NCI-H774 (cell line): ENCODE measurements around the gene SNAP29.
"Not testable (repeated sequence)": the region's sequence is repeated elsewhere in the genome, so short reads cannot be mapped to it uniquely, and the experiment has no call there.

ENCODE experiments used
- DNase-seq: peaks from one replicate; lab custom pipeline; 2025; lab: John Stamatoyannopoulos, UW

The SNAP29 gene

GRCh38 chr22:20866736-20867135, 7.9 kb downstream of the SNAP29 start:
- no peak for DNase-seq

- no peak for DNase-seq
Observed at GRCh38 chr22:20867179-20868024, 8.6 kb downstream of the SNAP29 start.

GRCh38 chr22:20868025-20868962, 9.5 kb downstream of the SNAP29 start:
- DNase-seq, result no peak

DNA sequence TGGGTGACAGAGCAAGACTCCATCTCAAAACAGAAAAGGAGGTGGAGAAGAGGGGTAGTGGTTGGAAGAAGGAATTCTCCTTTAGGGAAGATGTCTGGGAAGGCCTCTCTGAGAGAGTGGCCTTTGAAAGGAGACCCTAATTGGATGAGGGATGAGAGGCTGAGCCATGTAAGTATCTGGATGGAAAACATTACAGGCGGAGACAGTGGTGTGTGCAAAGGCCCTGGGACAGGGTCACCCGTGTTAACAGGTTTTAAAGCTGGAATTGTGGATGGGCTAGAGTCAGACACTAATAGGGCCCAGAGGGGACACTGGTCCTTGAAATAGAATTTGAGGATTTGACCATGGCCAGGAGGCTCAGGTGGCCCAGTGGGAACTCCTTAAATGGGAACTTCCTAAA, 10.4 kb downstream of the SNAP29 start:
- no peak for DNase-seq

DNA sequence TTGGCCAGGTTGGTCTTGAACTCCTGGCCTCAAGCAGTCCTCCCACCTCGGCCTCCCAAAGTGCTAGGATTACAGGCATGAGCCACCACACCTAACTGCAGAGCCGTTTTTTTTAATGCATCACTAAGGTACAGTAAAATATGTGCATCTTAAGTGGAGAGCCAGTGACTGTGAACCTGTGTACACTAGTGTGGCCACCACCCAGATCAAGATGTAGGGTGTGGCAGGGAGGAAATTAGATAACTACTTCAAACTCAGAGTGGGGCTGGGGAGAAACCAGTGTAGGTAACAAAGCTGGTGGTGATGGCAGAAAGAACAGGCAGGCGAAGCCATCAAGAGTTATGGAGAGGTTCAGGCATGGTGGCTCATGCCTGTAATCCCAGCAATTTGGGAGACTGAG, 14.4 kb downstream of the SNAP29 start:
- no peak for DNase-seq

DNA sequence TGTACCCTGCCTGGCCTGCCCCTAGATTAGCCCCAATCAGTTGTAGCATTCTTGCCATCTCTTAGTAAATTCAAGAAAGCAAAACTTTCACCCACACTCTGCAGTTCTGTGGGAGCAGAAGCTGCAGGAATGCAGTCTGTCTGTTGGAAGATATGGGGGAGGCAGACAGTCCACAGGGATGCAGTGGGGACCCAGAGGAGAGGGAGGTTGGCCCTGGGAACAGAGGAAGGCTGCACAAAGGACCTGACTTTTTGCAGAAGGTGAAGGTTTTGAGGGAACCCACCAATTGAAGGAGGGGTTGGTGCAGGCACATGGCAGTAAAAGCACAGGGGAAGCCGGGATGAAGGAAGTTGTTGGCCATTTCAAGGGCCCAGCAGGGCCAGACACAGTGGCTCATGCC, 16.5 kb downstream of the SNAP29 start:
- DNase-seq, result no peak

- DNase-seq, result no peak
Observed at GRCh38 chr22:20877715-20878114, 18.9 kb downstream of the SNAP29 start.

DNA sequence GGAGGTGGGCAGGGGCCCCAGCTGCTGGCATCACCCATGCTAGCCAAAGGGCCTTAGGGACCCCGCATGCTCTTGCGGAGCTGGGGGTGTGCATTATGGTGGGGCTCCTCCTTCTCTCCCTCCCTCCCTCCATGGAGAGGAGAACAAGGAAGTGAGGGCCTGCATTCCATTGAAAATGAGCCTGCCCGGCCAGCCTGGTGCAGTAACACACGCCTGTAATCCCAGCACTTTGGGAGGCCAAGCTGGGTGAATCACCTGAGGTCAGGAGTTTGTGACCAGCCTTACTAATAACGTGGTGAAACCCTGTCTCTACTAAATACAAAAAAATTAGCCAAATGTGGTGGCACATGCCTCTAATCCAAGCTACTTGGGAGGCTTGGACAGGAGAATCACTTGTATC, 22.4 kb downstream of the SNAP29 start:
- DNase-seq, result no peak

- DNase-seq, result no peak
Observed at GRCh38 chr22:20881869-20882815, 23.3 kb downstream of the SNAP29 start.

DNA sequence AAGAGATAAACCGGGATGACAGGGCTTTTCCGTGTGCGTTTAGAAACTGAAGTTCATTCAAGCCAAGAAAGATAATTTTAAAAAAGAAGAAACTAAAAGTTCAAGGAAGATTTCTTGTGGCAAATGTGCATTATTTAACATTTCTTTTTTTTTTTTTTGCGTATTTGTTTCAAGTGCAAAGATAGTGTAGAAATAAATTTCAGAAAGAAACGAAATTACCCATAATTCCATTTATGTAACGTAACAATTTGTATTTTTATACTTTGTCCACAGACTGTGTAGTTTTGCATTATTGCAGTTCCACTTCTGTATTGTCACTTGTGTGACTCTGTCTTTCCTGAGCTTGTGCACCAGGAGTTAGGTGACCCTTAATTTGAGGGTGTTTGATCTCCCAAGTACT, 24.0 kb downstream of the SNAP29 start:
- no peak for DNase-seq

DNA sequence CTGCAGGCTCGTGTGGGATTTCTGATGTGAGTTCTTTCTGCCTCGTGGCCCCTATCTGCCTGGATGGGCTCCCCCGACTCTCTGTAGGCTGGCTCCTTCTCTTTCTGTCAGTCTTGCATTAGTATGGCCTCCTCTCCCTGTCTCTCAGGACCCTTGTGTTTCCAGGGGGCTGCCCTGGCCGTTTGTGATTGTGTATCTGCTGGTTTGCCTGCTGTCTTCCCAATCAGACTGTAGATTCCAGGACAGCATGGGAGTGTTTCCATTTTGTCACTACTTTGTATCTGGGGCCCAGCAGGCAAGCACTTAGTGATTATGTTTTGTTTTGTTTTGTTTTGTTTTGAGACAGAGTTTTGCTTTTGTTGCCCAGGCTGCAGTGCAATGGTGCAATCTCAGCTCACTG, 25.6 kb downstream of the SNAP29 start:
- DNase-seq, result no peak

DNA sequence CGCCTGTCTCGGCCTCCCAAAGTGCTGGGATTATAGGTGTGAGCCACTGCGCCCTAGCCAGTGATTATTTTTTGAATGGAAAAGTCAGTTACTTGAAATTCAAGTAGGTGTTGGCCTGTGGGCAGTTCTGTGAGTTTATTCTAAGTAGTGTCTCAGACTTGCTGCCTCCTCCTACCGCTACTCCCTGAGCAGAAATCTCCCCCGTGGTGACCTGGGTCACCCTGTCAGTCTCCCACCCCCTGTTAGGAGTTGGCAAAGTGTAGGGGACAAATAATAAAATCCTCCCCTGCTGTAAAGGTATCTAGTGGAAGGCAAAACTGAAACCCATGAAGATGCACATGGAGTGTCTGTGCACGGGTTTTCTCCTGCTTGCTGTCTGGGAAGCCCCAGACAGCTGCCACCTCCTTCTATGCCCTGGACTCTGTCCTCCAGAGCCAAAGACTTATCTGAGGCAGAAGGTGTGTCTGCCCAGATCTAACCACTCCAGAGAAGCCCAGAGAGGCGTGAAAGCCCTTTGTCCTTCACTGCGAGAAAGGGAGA, 26.3 kb downstream of the SNAP29 start:
- no peak for DNase-seq

DNA sequence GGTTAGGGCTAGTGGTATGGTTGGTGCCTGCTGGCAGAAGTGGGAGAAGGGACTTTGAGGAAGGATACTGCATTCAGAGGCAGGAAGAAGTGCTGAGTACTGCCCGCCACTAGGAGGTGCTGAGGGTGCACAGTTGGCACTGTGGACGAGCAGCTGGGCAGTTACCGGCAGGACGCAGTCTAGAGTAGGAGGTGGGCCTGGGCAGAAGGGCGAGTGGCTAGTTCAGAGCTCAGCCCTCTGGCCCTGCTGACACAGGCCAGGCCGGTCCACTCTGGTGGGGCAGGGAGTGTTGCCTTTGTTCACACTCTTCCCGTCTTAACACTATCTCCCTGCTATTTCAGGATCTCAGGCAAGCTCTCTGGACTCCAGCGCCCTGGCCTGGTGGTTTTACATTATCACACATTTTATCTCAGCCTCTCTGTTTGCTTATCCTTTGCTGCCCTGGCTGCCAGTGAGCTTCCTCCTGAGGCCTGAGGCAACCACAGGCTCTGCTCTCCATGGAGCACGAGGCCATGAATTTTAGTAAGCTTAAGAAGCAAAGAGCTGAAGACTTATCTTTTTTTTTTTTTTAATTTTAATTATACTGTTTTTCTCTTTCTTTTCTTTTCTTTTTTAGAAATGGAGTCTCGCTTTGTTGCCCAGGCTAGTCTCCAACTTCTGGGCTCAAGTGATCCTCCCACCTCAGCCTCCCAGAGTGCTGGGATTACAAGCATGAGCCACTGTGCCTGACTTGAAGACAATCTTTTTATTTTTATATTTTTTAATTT, 26.9 kb downstream of the SNAP29 start:
- peak; percentile 63 for DNase-seq

GRCh38 chr22:20887375-20887774, 28.6 kb downstream of the SNAP29 start:
- DNase-seq, result no peak

DNA sequence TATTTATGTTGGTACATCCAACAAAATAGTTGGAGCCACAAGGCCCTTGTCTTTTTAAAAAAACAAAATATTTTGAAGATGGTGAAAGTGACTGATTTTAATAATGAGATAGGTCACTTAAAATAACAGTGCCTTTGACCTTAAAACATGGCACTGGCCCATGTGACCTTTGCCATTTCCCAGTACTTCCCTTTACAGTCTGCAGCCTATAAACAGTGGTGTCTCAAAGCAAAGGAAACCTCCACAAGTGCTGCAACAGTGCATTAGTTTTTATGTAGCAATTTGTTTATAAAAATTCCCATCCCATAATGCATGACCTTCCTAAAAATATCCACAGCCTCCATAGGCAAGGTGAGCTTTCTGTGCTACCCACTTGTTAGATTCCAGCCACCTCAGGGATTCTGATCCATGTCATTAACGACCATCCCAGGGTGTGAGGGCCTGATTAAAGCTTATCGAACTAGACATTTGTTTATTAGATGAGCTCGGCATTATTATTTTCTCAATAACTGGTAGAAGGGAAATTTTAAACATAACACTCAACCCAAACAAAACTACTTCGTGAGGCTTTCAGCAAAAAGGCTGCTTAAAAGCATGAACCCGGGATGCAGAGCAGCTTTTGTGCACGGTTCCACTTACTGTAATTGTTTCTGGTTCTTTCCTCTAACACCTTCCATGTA, 30.4 kb downstream of the SNAP29 start:
- DNase-seq, result no peak

GRCh38 chr22:20889904-20890540, 31.2 kb downstream of the SNAP29 start:
- no peak for DNase-seq

GRCh38 chr22:20890975-20891374, 32.2 kb downstream of the SNAP29 start:
- no peak for DNase-seq

- DNase-seq, result not testable (repeated sequence)
Observed at GRCh38 chr22:20897737-20898136, 38.9 kb downstream of the SNAP29 start.

DNA sequence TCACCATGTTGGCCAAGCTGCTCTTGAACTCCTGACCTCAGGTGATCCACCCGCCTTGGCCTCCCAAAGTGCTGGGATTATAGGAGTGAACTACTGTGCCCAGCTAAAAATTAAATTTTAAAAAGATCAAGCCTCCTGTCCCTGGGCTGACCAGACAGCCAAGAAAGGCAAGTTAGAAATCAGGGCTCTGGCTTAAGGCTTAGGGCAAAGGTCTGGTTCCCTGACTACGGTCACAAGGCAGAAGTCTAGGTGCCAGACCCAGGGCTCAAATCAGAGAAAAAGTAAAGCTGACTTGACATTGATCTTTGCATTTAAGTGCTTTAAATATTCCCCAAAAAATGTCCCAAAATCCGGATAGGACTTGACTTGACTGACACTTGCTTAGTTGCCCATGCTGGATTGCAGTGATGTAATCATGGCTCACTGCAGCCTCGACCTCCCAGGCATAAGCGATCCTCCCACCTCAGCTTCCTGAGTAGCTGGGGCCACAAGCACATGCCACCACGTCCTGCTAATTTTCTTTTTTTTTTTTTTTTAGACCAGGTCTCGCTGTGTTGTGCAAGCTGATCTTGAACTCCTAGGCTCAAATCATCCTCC, 41.1 kb downstream of the SNAP29 start:
- DNase-seq, result no peak
